ENCODE measurements around the gene GIPR. TPM values are rescaled to one million over a fixed set of nuclear protein-coding genes. Genes with fewer than 3 reads are reported as not detected.

GIPR gene
- total and polyA plus RNA-seq, 2 of the 13 experiments (the other 11 are each of a cell fraction or from before 2014, with no cell fraction given): 0.15 to 1.2 TPM

DNA sequence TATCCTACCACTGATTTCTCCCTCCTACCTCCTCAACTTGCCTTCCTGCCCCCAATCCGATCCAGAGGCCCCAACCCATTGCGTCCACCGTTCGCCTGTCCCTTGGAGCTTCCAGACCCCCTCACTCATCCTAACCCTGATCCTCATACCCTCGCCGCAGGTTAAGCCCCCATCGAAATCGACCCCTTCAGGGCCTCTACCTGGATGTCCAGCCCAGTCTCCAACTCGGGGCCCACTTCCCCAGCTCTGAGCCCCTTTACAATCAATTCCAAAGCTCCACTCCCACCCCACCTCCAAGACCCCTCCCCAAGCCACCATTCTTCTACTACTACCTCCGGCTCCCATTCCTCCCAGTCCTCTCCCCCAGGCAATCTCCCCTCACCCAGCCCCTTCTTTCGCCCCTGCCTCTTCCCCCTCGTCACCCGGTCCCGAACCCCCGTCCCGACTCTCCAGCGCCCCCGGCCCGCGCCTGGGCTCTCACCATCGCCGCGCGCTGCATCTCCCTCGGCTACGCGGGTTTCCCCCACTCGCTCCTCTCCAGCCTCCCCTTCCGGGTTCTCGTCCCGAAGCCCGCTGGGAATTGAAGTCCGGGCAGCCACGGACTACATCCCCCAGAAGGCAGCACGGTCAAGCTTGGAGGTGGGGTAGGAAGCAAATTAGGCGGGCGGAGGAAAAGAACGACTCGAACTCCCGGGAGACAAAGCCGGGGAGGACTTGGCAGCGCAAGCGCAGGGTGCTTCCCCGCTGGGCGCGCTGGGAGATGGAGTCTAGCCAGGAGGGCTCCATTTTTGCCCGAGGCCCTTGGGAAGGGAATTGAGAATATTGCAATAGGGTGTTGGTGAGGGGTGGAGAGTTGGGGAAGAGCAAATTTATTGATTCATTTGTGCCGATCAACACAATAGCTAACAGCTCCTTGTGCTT, 62.6 kb downstream of the GIPR start, which contains the start of gene FBXO46 (continued):
- TF ChIP-seq GMEB1 (CRISPR knock-in tag; IDR thresholded peaks at IDR 0.05; ENCODE audit: borderline replicate concordance) (peak; percentile 88), ZNF136 (CRISPR knock-in tag; IDR thresholded peaks at IDR 0.05; ENCODE audit: low read depth) (peak; percentile 44; the same call in 1 of the 2 replicates), SKI (IDR thresholded peaks at IDR 0.05; ENCODE audit: partially characterized antibody) (no peak), GZF1 (CRISPR knock-in tag; IDR thresholded peaks at IDR 0.05) (no peak), RCOR2 (CRISPR knock-in tag; IDR thresholded peaks at IDR 0.05) (no peak), ZNF776 (CRISPR knock-in tag; IDR thresholded peaks at IDR 0.05) (no peak), PITX1 (CRISPR knock-in tag; IDR thresholded peaks at IDR 0.05) (peak; percentile 37; the same call in 1 of the 2 replicates), NFIB (CRISPR knock-in tag; IDR thresholded peaks at IDR 0.05; ENCODE audit: borderline replicate concordance) (no peak), ZNF484 (CRISPR knock-in tag; IDR thresholded peaks at IDR 0.05; ENCODE audit: borderline replicate concordance, low read depth) (no peak), RFX1 (IDR thresholded peaks at IDR 0.05) (no peak), SRSF9 (IDR thresholded peaks at IDR 0.05; ENCODE audit: borderline replicate concordance, insufficient read depth, low read depth, low read length, poor library complexity, severe bottlenecking) (no peak), KDM1A (CRISPR knock-in tag; IDR thresholded peaks at IDR 0.05) (no peak), RXRA (CRISPR knock-in tag; IDR thresholded peaks at IDR 0.05) (no peak), MYC (CRISPR knock-in tag; IDR thresholded peaks at IDR 0.05; ENCODE audit: borderline replicate concordance) (peak; percentile 63; the same call in 1 of the 2 replicates), ZBTB1 (CRISPR knock-in tag; IDR thresholded peaks at IDR 0.05; ENCODE audit: borderline replicate concordance) (no peak), MAZ (IDR thresholded peaks at IDR 0.05; ENCODE audit: borderline replicate concordance, low read depth, low read length) (peak; percentile 87; the same call in 1 of the 2 replicates), MAZ (CRISPR knock-in tag; IDR thresholded peaks at IDR 0.05; ENCODE audit: low read depth) (no peak), ZNF121 (CRISPR knock-in tag; IDR thresholded peaks at IDR 0.05) (no peak), ZNF20 (CRISPR knock-in tag; IDR thresholded peaks at IDR 0.05) (no peak), PCBP1 (IDR thresholded peaks at IDR 0.05; ENCODE audit: borderline replicate concordance, low read depth, low read length) (peak; percentile 96; the same call in 1 of the 2 replicates), HOXA9 (CRISPR knock-in tag; IDR thresholded peaks at IDR 0.05; ENCODE audit: borderline replicate concordance) (no peak), HNRNPL (IDR thresholded peaks at IDR 0.05; ENCODE audit: low read depth, low read length) (no peak)
- TF ChIP-seq, protein P1, sequence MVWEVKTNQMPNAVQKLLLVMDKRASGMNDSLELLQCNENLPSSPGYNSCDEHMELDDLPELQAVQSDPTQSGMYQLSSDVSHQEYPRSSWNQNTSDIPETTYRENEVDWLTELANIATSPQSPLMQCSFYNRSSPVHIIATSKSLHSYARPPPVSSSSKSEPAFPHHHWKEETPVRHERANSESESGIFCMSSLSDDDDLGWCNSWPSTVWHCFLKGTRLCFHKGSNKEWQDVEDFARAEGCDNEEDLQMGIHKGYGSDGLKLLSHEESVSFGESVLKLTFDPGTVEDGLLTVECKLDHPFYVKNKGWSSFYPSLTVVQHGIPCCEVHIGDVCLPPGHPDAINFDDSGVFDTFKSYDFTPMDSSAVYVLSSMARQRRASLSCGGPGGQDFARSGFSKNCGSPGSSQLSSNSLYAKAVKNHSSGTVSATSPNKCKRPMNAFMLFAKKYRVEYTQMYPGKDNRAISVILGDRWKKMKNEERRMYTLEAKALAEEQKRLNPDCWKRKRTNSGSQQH (CRISPR knock-in tag; IDR thresholded peaks at IDR 0.05; ENCODE audit: low read depth): no peak; the same call in 1 of the 2 replicates
- TF ChIP-seq, protein P2, sequence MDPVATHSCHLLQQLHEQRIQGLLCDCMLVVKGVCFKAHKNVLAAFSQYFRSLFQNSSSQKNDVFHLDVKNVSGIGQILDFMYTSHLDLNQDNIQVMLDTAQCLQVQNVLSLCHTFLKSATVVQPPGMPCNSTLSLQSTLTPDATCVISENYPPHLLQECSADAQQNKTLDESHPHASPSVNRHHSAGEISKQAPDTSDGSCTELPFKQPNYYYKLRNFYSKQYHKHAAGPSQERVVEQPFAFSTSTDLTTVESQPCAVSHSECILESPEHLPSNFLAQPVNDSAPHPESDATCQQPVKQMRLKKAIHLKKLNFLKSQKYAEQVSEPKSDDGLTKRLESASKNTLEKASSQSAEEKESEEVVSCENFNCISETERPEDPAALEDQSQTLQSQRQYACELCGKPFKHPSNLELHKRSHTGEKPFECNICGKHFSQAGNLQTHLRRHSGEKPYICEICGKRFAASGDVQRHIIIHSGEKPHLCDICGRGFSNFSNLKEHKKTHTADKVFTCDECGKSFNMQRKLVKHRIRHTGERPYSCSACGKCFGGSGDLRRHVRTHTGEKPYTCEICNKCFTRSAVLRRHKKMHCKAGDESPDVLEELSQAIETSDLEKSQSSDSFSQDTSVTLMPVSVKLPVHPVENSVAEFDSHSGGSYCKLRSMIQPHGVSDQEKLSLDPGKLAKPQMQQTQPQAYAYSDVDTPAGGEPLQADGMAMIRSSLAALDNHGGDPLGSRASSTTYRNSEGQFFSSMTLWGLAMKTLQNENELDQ (CRISPR knock-in tag; IDR thresholded peaks at IDR 0.05; ENCODE audit: borderline replicate concordance): no peak
